Measurements from ENCODE around the gene KRTAP20-3.

DNA sequence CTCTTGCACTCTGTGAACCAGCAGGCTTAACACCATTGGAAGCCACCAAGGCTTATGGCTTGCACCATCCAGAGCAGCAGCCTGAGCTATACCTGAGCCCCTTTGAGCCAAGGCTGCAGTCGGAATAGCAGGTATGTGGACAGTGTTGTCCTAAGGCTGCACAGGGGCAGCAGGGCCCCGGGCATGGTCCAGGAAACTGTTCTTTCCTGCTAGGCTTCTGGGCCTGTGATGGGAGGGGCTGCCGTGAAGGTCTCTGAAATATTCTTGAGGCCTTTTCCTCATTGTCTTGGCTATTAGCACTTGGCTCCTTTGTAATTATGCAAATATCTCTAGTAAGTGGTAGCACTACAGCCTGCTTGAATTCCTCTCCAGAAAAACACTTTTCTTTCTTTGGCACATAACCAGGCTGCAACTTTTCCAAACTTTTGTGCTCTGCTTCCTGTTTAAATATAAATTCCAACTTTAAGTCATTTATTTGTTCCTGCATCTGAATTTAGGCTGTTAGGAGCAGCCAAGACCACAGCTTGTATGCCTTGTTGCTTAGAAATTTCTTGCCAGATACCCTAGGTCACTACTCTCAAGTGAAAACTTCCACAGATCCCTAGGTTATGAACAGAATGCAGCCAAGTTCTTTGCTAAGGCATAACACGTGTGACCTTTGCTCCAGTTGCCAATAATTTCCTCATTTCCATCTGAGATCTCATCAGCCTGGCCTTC, 17.1 kb upstream of the KRTAP20-3 start:
- TF ChIP-seq, protein P1, sequence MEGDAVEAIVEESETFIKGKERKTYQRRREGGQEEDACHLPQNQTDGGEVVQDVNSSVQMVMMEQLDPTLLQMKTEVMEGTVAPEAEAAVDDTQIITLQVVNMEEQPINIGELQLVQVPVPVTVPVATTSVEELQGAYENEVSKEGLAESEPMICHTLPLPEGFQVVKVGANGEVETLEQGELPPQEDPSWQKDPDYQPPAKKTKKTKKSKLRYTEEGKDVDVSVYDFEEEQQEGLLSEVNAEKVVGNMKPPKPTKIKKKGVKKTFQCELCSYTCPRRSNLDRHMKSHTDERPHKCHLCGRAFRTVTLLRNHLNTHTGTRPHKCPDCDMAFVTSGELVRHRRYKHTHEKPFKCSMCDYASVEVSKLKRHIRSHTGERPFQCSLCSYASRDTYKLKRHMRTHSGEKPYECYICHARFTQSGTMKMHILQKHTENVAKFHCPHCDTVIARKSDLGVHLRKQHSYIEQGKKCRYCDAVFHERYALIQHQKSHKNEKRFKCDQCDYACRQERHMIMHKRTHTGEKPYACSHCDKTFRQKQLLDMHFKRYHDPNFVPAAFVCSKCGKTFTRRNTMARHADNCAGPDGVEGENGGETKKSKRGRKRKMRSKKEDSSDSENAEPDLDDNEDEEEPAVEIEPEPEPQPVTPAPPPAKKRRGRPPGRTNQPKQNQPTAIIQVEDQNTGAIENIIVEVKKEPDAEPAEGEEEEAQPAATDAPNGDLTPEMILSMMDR (IDR thresholded peaks at IDR 0.05), result no peak
- TF ChIP-seq ZFX (IDR thresholded peaks at IDR 0.05; ENCODE audit: borderline replicate concordance), result no peak
